Inferior parietal cortex (tissue), 1 donor: ENCODE results near the gene PTGER1.
"Not testable (repeated sequence)": the region's sequence is repeated elsewhere in the genome, so short reads cannot be mapped to it uniquely, and the experiment has no call there.

Source experiments
- DNase-seq: peaks from one replicate; pipeline ENCODE4 v3.0.0-alpha.2; 2016; ENCODE audit errors: extremely low spot score

PTGER1 gene

DNA sequence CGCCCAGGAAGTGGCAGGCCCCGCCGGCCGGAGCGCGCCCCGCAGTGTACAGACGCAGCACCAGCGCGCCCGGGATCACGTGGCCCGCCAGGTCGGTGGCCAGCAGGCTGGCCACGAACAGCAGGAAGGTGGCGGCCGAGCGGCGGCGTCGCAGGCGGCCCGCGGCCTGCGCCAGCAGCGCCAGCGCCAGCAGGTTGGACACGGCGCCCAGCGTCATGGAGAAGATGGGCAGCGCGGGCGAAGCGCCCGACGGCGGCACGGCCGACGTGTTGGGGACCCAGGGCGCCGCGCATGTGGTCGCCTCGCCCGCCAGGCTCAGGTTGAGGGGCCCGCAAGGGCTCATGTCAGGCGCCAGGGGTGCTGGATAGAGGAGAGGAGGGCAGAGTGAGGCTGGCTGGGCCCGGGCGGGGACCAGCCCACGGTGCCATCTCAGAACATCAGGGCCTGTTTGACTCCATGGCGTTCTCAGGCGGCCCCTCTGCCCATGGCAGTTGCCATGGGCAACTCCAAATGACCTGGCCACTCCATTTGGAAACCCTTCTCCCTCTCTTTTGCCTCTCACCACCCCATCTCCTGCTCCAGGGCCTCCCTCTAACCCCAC, 1.1 kb downstream of the PTGER1 start:
- no peak for DNase-seq

GRCh38 chr19:14473073-14473977, 1.8 kb downstream of the PTGER1 start:
- DNase-seq: no peak

DNA sequence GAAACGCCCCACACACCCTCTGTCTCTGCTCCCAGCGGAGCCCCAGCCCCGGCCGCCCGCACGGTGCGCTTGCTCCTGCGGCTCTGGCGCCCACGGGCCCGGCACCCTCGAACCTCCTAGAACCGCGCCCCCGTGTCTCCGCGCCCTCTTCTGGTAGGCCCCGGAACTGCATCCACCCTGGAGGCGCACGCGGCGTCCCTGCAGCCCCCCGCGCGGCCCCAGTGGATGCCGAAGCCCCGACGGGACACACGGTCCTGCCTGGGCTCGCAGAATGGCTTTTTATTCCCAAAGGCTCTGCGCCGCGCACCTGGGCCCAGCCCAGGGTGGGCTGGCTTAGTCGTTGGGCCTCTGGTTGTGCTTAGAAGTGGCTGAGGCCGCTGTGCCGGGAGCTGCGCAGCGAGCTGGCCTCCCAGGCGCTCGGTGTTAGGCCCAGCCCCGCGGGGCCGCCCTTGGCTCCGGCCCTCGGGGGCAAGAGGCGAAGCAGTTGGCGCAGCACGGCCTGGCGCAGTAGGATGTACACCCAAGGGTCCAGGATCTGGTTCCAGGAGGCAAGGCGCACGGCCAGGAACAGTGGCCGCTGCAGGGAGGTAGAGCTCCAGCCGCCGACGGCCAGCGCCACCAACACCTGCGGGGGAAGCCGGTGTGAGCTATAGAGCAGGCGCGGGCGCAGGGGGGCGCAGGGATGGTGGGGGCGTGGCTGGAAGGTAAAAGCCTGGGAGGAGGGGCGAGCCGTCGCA, 2.8 kb downstream of the PTGER1 start:
- DNase-seq: peak; percentile 68

- DNase-seq: no peak
Observed at GRCh38 chr19:14471436-14472187, 3.5 kb downstream of the PTGER1 start.

- DNase-seq: no peak
Observed at GRCh38 chr19:14470031-14470876, 4.9 kb downstream of the PTGER1 start.

GRCh38 chr19:14467816-14468215, 7.3 kb downstream of the PTGER1 start:
- no peak for DNase-seq

DNA sequence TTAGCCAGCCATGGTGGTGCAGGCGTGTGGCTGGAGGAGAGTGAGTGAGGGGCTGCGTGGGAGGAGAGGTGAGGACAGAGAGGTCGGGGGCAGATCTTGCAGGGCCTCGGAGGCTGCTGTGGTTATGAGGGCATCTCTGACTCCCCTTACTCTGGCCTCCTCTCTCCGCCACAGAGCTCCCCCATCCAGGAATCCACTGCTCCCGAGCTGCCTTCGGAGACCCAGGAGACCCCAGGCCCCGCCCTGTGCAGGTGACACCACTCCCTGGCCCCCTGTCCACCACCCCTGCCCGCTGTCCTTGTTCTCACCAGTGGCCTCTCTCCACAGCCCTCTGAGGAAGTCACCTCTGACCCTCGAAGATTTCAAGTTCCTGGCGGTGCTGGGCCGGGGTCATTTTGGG, 7.8 kb downstream of the PTGER1 start:
- DNase-seq: no peak

GRCh38 chr19:14463747-14464146, 11.4 kb downstream of the PTGER1 start:
- DNase-seq: no peak

DNA sequence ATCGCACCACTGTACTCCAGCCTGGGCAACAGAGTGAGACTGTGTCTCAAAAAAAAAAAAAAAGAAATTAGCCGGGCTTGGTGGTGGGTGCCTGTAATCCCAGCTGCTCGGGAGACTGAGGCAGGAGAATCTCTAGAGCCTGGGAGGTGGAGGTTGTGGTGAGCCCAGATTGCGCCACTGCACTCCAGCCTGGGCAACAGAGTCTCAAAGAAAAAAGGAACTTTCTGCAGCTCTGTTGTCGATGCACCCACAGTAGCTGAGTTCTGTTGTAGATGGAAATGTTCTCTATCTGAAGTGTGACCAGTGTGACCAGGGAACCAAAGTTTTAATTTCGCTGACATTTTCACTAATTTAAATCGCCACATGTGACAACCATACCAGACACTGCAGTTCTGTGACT, 12.8 kb downstream of the PTGER1 start:
- DNase-seq: not testable (repeated sequence)

- no peak for DNase-seq
Observed at GRCh38 chr19:14460935-14461334, 14.2 kb downstream of the PTGER1 start.

- DNase-seq: no peak
Observed at GRCh38 chr19:14459703-14460102, 15.5 kb downstream of the PTGER1 start.

GRCh38 chr19:14452303-14452702, 22.9 kb downstream of the PTGER1 start:
- not testable (repeated sequence) for DNase-seq

- no peak for DNase-seq
Observed at GRCh38 chr19:14450876-14451275, 24.3 kb downstream of the PTGER1 start.

DNA sequence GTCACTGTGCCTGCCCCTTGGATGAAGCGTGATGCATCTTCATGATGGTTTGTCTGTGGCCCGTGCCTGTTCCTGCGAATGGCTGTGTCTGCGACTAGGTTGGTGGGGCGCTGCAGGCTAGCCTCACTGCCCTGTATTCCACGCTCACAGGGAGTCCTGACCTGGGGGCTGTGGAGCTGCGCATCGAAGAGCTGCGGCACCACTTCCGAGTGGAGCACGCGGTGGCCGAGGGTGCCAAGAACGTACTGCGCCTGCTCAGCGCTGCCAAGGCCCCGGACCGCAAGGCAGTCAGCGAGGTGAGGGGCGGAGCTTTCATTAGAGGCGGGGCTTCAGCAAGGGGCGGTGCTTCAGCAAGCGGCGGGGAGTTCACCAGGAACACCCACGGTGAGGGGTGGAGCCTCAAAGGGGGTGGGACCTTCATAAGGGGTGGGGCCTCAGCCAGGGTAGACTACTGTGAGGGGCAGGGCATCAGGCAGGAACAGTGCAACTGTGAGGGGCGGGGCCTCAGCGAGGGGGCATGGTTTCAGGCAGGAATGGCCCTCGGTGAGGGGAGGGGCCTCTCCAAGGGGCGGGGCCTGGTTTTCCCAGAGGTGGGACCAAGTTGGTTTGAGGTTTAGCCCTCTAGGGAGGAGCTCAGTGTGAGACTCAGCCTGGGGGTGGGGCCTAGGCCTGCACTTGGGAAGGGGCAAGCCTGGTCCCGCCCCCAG, 24.8 kb downstream of the PTGER1 start:
- DNase-seq: peak; percentile 17

DNA sequence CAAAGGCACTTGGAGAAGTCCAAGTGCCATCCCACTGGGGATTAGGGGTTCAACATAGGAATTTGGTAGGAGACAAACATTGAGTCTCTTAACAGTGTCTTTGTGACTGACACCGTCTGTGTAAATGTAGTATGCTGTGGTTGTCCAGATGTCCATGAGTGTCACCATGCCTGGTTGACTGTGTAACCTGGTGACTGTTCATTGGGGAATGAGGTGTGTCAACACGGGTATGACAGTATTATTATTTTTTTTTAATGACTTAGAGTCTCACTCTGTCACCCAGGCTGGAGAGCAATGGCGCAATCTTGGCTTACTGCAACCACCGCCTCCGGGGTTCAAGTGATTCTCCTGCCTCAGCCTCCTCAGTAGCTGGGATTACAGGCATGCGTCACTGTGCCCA, 25.8 kb downstream of the PTGER1 start:
- DNase-seq: no peak

DNA sequence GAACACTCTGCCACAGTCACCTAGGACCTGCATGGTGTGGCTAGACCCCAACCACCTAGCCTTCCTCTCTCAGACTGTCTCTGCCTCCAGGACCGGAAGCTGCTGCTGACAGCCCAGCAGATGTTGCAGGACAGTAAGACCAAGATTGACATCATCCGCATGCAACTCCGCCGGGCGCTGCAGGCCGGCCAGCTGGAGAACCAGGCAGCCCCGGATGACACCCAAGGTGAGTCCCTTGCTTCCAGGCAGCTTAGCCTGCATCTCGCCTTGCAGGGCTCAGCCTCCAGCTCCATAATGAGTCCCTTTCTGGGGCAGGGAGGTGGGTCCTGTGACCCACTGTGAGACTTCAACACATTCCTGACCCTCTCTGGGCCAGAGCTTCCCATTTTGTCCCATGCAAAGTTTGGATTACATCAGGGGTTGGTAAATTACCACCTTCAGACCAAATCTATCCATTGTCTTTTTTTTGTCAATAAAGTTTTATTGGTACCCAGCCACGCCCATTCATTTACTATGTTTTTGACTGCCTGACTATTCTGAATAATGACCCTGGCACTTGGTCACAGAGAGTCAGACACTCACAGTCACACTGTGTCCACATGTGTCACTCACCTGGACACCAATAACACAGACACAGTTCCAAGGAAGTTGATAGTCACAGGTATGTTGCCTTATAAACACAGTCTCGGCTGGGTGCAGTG, 28.7 kb downstream of the PTGER1 start:
- no peak for DNase-seq

GRCh38 chr19:14443632-14444216, 31.4 kb downstream of the PTGER1 start:
- DNase-seq: no peak

GRCh38 chr19:14442891-14443631, 32.1 kb downstream of the PTGER1 start:
- DNase-seq: peak; percentile 43
